Breast epithelium (tissue), 4 donors: ENCODE results near the gene ADCYAP1R1. TPM values are rescaled to one million over a fixed set of nuclear protein-coding genes. Genes with fewer than 3 reads are reported as not detected.
"Not testable (repeated sequence)": the region's sequence is repeated elsewhere in the genome, so short reads cannot be mapped to it uniquely, and the experiment has no call there.

Source experiments
- DNase-seq, 2 donors: peaks; one replicate each; pipeline ENCODE4 v3.0.0-alpha.2; 2019; ENCODE audit warnings: low spot score in 2 of 2
- H3K27ac ChIP-seq, 2 donors: fragments of 200-600 bp; sonication (generic) in 1 of 2; one replicate each; pipeline ENCODE4 v1.5.1; 2016 to 2019; ENCODE audit warnings: mild to moderate bottlenecking in 1 of 2
- H3K27me3 ChIP-seq, 2 donors: fragments of 200-600 bp; sonication (generic) in 1 of 2; one replicate each; pipeline versions ENCODE4 v1.5.1 to v1.6.0; 2017 to 2019; ENCODE audit warnings: control low read depth in 1 of 2, mild to moderate bottlenecking in 1 of 2
- H3K36me3 ChIP-seq: fragments of 200-600 bp; one replicate; pipeline ENCODE4 v1.5.1; 2019
- H3K4me1 ChIP-seq, 2 donors: fragments of 200-600 bp; sonication (generic); one replicate each; pipeline ENCODE4 v1.5.1; 2016 to 2019; ENCODE audit warnings: control low read depth in 1 of 2
- H3K4me3 ChIP-seq, 3 donors: fragments of 200-600 bp; sonication (generic); 1 replicate in 2 of 3; 2 replicates in 1 of 3; pipeline ENCODE4 v1.5.1; 2016 to 2019; ENCODE audit warnings: mild to moderate bottlenecking in 3 of 3, moderate library complexity in 2 of 3
- H3K9me3 ChIP-seq, 2 donors: fragments of 200-600 bp; sonication (generic) in 1 of 2; one replicate each; pipeline ENCODE4 v1.5.1; 2016 to 2019; ENCODE audit warnings: control low read depth in 1 of 2
- POLR2A ChIP-seq: fragments of 450-650 bp; IDR thresholded peaks from one replicate; pipeline ENCODE4 v1.6.1; 2016; ENCODE audit warnings: antibody characterized with exemption, mild to moderate bottlenecking, moderate library complexity
- POLR2AphosphoS5 ChIP-seq, 3 donors: sonication (generic); formaldehyde crosslinking; IDR thresholded peaks; one replicate each; pipeline ENCODE4 v1.6.1; 2017; ENCODE audit warnings: antibody characterized with exemption in 3 of 3
- intact Hi-C: fragments of 100-400 bp; cut with DNase I; formaldehyde crosslinking; loops from one replicate; pipeline ENCODE4 v1.15.1; 2023; ENCODE audit warnings: low total_unique reads
- total RNA-seq, 3 donors: library from RNA; depleted of rRNA; stranded (reverse); fragments of >200 nt; gene quantifications; one replicate each; pipeline ENCODE4 v1.1.0, GENCODE V29; 2016
- TF ChIP-seq, protein P1 (sequence below), 3 donors: fragments of 450-650 bp; IDR thresholded peaks; one replicate each; pipeline ENCODE4 v1.5.1; 2016 to 2017; ENCODE audit warnings: antibody characterized with exemption in 3 of 3, mild to moderate bottlenecking in 3 of 3, moderate library complexity in 3 of 3

The ADCYAP1R1 gene
- total RNA-seq, 3 donors from 2014 or later: 2.6 to 19.7 (median 4.1) TPM

DNA sequence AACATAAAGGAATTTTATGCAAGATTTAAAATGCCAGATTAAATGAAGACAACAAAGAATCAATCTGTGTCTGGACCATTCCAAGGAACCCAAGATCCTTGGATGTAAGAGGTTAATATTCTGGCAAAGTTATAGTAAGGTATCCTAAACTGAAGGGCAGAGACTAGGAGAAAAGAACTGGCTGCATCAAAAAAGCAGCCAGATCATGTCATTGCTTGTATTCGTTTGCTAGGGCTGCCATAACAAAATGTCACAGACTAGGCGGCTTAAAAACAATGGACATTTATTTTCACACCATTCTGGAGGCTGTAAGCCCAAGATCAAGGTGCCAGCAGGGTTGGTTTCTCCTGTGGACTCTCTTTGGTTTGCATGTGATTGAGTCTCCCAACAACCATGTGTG lies 99.7 kb downstream of the ADCYAP1R1 start:
- intact Hi-C loops: no loop called here
- Histone ChIP-seq H3K36me3 (no peaks in the 10 kb centered on the region), H3K9me3 (peaks cover 0 to 16% of the 10 kb centered on the region in 2 donors), H3K27me3 (no peaks in the 10 kb centered on the region), H3K4me3 (no peak overlapping the region), H3K27ac (no peak overlapping the region), H3K4me1 (no peaks in the 10 kb centered on the region)
- TF ChIP-seq, protein P1, sequence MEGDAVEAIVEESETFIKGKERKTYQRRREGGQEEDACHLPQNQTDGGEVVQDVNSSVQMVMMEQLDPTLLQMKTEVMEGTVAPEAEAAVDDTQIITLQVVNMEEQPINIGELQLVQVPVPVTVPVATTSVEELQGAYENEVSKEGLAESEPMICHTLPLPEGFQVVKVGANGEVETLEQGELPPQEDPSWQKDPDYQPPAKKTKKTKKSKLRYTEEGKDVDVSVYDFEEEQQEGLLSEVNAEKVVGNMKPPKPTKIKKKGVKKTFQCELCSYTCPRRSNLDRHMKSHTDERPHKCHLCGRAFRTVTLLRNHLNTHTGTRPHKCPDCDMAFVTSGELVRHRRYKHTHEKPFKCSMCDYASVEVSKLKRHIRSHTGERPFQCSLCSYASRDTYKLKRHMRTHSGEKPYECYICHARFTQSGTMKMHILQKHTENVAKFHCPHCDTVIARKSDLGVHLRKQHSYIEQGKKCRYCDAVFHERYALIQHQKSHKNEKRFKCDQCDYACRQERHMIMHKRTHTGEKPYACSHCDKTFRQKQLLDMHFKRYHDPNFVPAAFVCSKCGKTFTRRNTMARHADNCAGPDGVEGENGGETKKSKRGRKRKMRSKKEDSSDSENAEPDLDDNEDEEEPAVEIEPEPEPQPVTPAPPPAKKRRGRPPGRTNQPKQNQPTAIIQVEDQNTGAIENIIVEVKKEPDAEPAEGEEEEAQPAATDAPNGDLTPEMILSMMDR (IDR thresholded peaks at IDR 0.05): no peak
- TF ChIP-seq POLR2A (no peak), POLR2AphosphoS5 (IDR thresholded peaks at IDR 0.05) (no peak)
- DNase-seq: no peak

DNA sequence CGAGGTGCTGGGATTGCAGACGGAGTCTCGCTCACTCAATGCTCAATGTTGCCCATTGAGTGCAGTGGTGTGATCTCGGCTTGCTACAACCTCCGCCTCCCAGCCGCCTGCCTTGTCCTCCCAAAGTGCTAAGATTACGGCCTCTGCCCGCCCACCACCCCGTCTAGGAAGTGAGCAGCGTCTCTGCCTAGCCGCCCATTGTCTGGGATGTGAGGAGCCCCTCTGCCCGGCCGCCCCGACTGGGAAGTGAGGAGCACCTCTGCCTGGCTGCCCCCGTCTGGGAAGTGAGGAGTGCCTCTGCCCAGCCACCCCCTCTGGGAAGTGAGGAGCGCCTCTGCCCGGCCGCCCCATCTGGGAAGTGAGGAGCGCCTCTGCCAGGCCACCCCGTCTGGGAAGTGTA lies 101.2 kb downstream of the ADCYAP1R1 start:
- H3K27ac ChIP-seq, H3K4me1 ChIP-seq, H3K27me3 ChIP-seq, intact Hi-C loops, DNase-seq, H3K36me3 ChIP-seq, H3K4me3 ChIP-seq: not testable (repeated sequence)
- peaks cover 0 to 16% of the 10 kb centered on the region in 2 donors for H3K9me3 ChIP-seq

DNA sequence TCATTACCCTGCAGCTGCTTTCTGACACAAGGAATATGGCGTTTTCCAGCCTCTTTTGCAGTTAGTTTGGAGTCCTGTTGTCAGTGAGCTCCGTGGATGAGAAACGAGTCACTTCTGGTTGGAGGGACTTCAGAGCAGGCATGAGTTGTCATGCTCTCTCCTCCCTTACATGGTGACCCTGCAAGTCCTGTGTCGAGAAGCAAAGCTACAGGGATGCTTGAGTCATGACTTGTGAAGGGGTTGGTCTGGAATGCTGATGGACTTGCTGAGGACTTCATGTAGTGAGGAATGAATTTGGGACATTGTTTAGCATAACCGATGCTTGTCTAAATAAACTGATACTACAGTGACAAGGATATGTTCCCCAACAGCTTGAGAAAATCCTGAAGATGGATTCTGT lies 108.8 kb downstream of the ADCYAP1R1 start:
- no peaks in the 10 kb centered on the region for H3K4me1 ChIP-seq
- peaks cover 0 to 6% of the 10 kb centered on the region in 2 donors for H3K9me3 ChIP-seq
- TF ChIP-seq, protein P1 (IDR thresholded peaks at IDR 0.05): no peak
- TF ChIP-seq POLR2AphosphoS5 (IDR thresholded peaks at IDR 0.05): no peak
- TF ChIP-seq POLR2A: no peak
- H3K27ac ChIP-seq: no peak overlapping the region
- no peak for DNase-seq
- no peak overlapping the region for H3K4me3 ChIP-seq
- intact Hi-C loops: no loop called here
- no peaks in the 10 kb centered on the region for H3K27me3 ChIP-seq
- no peaks in the 10 kb centered on the region for H3K36me3 ChIP-seq

Other genes with a start within 250 kb of the ADCYAP1R1 start
- 100 to 1,000 TPM; 132 to 213 (median 177) TPM for gene AQP1, start 140.5 kb upstream of the ADCYAP1R1 start, total RNA-seq
- gene GHRHR, start 88.4 kb upstream of the ADCYAP1R1 start, total RNA-seq: not detected